Caco-2 (cell line): ENCODE results near the gene EFNA3. TPM values are rescaled to one million over a fixed set of nuclear protein-coding genes. Genes with fewer than 3 reads are reported as not detected.

Experiments used
- BruUV-seq: library from RNA; stranded (reverse); fragments of 400-500 nt; replicated peaks from 2 replicates; lab custom pipeline; 2021; lab: Mats Ljungman, UMichigan
- CTCF ChIA-PET: fragments of 300-600 bp; sonication (Branson Sonifier 250); formaldehyde crosslinking; loops from one replicate; lab custom pipeline; 2022; ENCODE audit warnings: antibody characterized with exemption; lab: Charles Lee
- POLR2A ChIA-PET: fragments of 300-600 bp; sonication (Branson Sonifier 250); formaldehyde crosslinking; loops from one replicate; lab custom pipeline; 2022; ENCODE audit warnings: antibody characterized with exemption; lab: Charles Lee
- DNase-seq, 2 experiments: peaks; one replicate each; pipeline versions ENCODE4 v3.0.0 to v3.0.0-alpha.2; 2020 to 2022
- H3K27me3 ChIP-seq: replicated peaks from 2 replicates; pipeline ENCODE4 v1.6.0; 2011; ENCODE audit warnings: low read length; ENCODE audit not compliant: control insufficient read depth, insufficient read depth
- H3K36me3 ChIP-seq: 2 replicates; pipeline ENCODE4 v1.5.1; 2011; ENCODE audit warnings: low read length; ENCODE audit not compliant: control insufficient read depth, insufficient read depth
- H3K4me1 ChIP-seq: fragments of 250-450 bp; sonication (Bioruptor Pico); 2 replicates; pipeline ENCODE4 v1.5.1; 2020; ENCODE audit warnings: mild to moderate bottlenecking
- H3K4me3 ChIP-seq: 2 replicates; pipeline ENCODE4 v1.5.1; 2011; ENCODE audit warnings: low read depth, mild to moderate bottlenecking, control low read depth, low read length
- H3K9me3 ChIP-seq: fragments of 250-450 bp; sonication (Bioruptor Pico); 2 replicates; pipeline ENCODE4 v1.5.1; 2020; ENCODE audit warnings: mild to moderate bottlenecking, moderate library complexity
- H3K27ac Mint-ChIP-seq: one replicate; pipeline ENCODE4 v1.8.0; 2022; ENCODE audit warnings: mixed read lengths; ENCODE audit not compliant: unreplicated experiment
- H3K27me3 Mint-ChIP-seq: one replicate; pipeline ENCODE4 v1.8.0; 2022; ENCODE audit warnings: mixed read lengths; ENCODE audit not compliant: insufficient read depth, unreplicated experiment
- H3K36me3 Mint-ChIP-seq: one replicate; pipeline ENCODE4 v1.8.0; 2022; ENCODE audit warnings: mild to moderate bottlenecking, mixed read lengths; ENCODE audit not compliant: insufficient read depth, unreplicated experiment
- H3K4me1 Mint-ChIP-seq: one replicate; pipeline ENCODE4 v1.8.0; 2022; ENCODE audit warnings: low read depth, mixed read lengths; ENCODE audit not compliant: unreplicated experiment
- H3K4me3 Mint-ChIP-seq: one replicate; pipeline ENCODE4 v1.8.0; 2022; ENCODE audit warnings: mild to moderate bottlenecking, moderate library complexity, mixed read lengths; ENCODE audit not compliant: unreplicated experiment
- H3K9me3 Mint-ChIP-seq: one replicate; pipeline ENCODE4 v1.8.0; 2022; ENCODE audit warnings: mixed read lengths; ENCODE audit not compliant: unreplicated experiment
- CTCF ChIP-seq, 2 experiments: fragments of 200-600 bp in 1 of 2; IDR thresholded peaks; 1 replicate in 1 of 2; 2 replicates in 1 of 2; pipeline versions ENCODE4 v1.5.1 to v1.8.0; 2011 to 2022; ENCODE audit warnings: antibody characterized with exemption in 1 of 2, control low read depth in 1 of 2, inconsistent platforms in 1 of 2, low read depth in 1 of 2, low read length in 1 of 2, mild to moderate bottlenecking in 1 of 2, moderate library complexity in 1 of 2; ENCODE audit not compliant: insufficient read depth in 1 of 2, severe bottlenecking in 1 of 2, unreplicated experiment in 1 of 2
- intact Hi-C: fragments of 100-400 bp; cut with micrococcal nuclease; formaldehyde crosslinking; loops from one replicate; pipeline ENCODE4 v1.10.0; 2022; ENCODE audit not compliant: unreplicated experiment
- total RNA-seq: library from RNA; stranded (reverse); gene quantifications from 2 replicates; pipeline ENCODE4 v1.2.3, GENCODE V29; 2022

Gene EFNA3
- total RNA-seq, 1 experiment from 2014 or later, result 3.5 TPM

GRCh38 chr1:155085504-155086127 lies 7.0 kb downstream of the EFNA3 start:
- Mint-ChIP-seq H3K36me3 (peaks cover 14% of the 10 kb centered on the region), H3K27ac (peak overlapping the region; percentile 83), H3K4me1 (peaks cover 8% of the 10 kb centered on the region), H3K4me3 (peak overlapping the region; percentile 94), H3K27me3 (peaks cover 11% of the 10 kb centered on the region), H3K9me3 (no peaks in the 10 kb centered on the region)
- H3K4me1 ChIP-seq, result peaks cover 28% of the 10 kb centered on the region
- ChIA-PET POLR2A (interaction anchor here (0.7 to 1.4 kb wide), 3 partner anchors 45 to 112 kb away, joined by 3 to 7 read pairs (median 6); partner anchors contain the start of gene KRTCAP2), CTCF (interaction anchor here (0.6 to 2.5 kb wide), 17 partner anchors 10 to 130 kb away, joined by 3 to 39 read pairs (median 7); partner anchors contain the start of genes ADAM15, EFNA4, FLAD1 and KRTCAP2)
- H3K36me3 ChIP-seq, result no peaks in the 10 kb centered on the region
- H3K27me3 ChIP-seq, result 0 out of 2 replicates have a peak, but pooled peaks cover 2% of the 10 kb centered on the region
- no peak for TF ChIP-seq CTCF (IDR thresholded peaks at IDR 0.05; ENCODE audit: insufficient read depth in 1 of 2, low read depth in 1 of 2, low read length in 1 of 2, severe bottlenecking in 1 of 2, unreplicated experiment in 1 of 2)
- peak; percentile 51 to 70 for DNase-seq
- no peaks in the 10 kb centered on the region for H3K9me3 ChIP-seq
- H3K4me3 ChIP-seq, result peak overlapping the region; percentile 64
- no TSS peak for BruUV-seq
- intact Hi-C loops, result loop anchor here (10.0 kb wide), 2 partner anchors 211 to 421 kb away; partner anchors contain the start of gene KCNN3

GRCh38 chr1:155086128-155086741 lies 7.6 kb downstream of the EFNA3 start:
- intact Hi-C loops, result loop anchor here (10.0 kb wide), 2 partner anchors 211 to 421 kb away; partner anchors contain the start of gene KCNN3
- DNase-seq, result peak; percentile 72 to 85
- peaks cover 11% of the 10 kb centered on the region for H3K27me3 Mint-ChIP-seq
- no peaks in the 10 kb centered on the region for H3K36me3 ChIP-seq
- H3K4me1 Mint-ChIP-seq, result peaks cover 9% of the 10 kb centered on the region
- 0 out of 2 replicates have a peak, but pooled peaks cover 2% of the 10 kb centered on the region for H3K27me3 ChIP-seq
- H3K4me3 ChIP-seq, result peak overlapping the region; percentile 64
- no peak overlapping the region for H3K27ac Mint-ChIP-seq
- no peaks in the 10 kb centered on the region for H3K9me3 Mint-ChIP-seq
- peaks cover 27% of the 10 kb centered on the region for H3K4me1 ChIP-seq
- peak; percentile 97 to 98 for TF ChIP-seq CTCF (IDR thresholded peaks at IDR 0.05; ENCODE audit: insufficient read depth in 1 of 2, low read depth in 1 of 2, low read length in 1 of 2, severe bottlenecking in 1 of 2, unreplicated experiment in 1 of 2)
- ChIA-PET CTCF (interaction anchor here (2.1 to 2.5 kb wide), 3 partner anchors 22 to 87 kb away, joined by 18 to 39 read pairs (median 27); partner anchors contain the start of genes EFNA4 and KRTCAP2), POLR2A (no interaction called here)
- peak overlapping the region; percentile 94 for H3K4me3 Mint-ChIP-seq
- BruUV-seq, result no TSS peak
- H3K36me3 Mint-ChIP-seq, result peaks cover 13% of the 10 kb centered on the region
- no peaks in the 10 kb centered on the region for H3K9me3 ChIP-seq

GRCh38 chr1:155086856-155087535 lies 8.4 kb downstream of the EFNA3 start:
- no peak for DNase-seq
- Mint-ChIP-seq H3K9me3 (no peaks in the 10 kb centered on the region), H3K27ac (no peak overlapping the region), H3K4me1 (peaks cover 6% of the 10 kb centered on the region), H3K4me3 (no peak overlapping the region), H3K27me3 (peaks cover 6% of the 10 kb centered on the region), H3K36me3 (peaks cover 8% of the 10 kb centered on the region)
- intact Hi-C loops, result loop anchor here (10.0 kb wide), 2 partner anchors 212 to 422 kb away; partner anchors contain the start of gene KCNN3
- Histone ChIP-seq H3K4me1 (peaks cover 26% of the 10 kb centered on the region), H3K9me3 (no peaks in the 10 kb centered on the region), H3K36me3 (no peaks in the 10 kb centered on the region), H3K4me3 (no peak overlapping the region), H3K27me3 (no peaks in the 10 kb centered on the region)
- ChIA-PET POLR2A (no interaction called here), CTCF (interaction anchor here (2.5 kb wide), 1 partner anchor 81 kb away, joined by 18 read pairs; no protein-coding TSS in a partner anchor)
- BruUV-seq, result no TSS peak
- TF ChIP-seq CTCF (IDR thresholded peaks at IDR 0.05; ENCODE audit: insufficient read depth in 1 of 2, low read depth in 1 of 2, low read length in 1 of 2, severe bottlenecking in 1 of 2, unreplicated experiment in 1 of 2), result no peak
